Neural progenitor cell (in vitro differentiated cells): Measurements from ENCODE around the gene ATP6V0D1. TPM values are rescaled to one million over a fixed set of nuclear protein-coding genes. Genes with fewer than 3 reads are reported as not detected.

Experiments used
- DNase-seq: peaks from one replicate; pipeline ENCODE4 v3.0.0-alpha.2; 2016; ENCODE audit warnings: low spot score
- H2AFZ ChIP-seq: fragments of 200-600 bp; sonication (generic); replicated peaks from 2 replicates; pipeline ENCODE4 v1.6.1; 2016; ENCODE audit warnings: antibody characterized with exemption
- H3F3A ChIP-seq: fragments of 200-600 bp; sonication (generic); 2 replicates; pipeline ENCODE4 v1.6.1; 2016; ENCODE audit warnings: antibody characterized with exemption, low read depth
- H3K27ac ChIP-seq: fragments of 200-600 bp; sonication (generic); 2 replicates; pipeline ENCODE4 v1.5.1; 2016; ENCODE audit warnings: mild to moderate bottlenecking
- H3K27me3 ChIP-seq: fragments of 200-600 bp; sonication (generic); 2 replicates; pipeline ENCODE4 v1.6.1; 2016; ENCODE audit warnings: mild to moderate bottlenecking, moderate library complexity
- H3K36me3 ChIP-seq: fragments of 200-600 bp; sonication (generic); 2 replicates; pipeline ENCODE4 v1.5.1; 2016
- H3K4me1 ChIP-seq: fragments of 200-600 bp; sonication (generic); 2 replicates; pipeline ENCODE4 v1.6.1; 2016; ENCODE audit warnings: mixed run types
- H3K4me2 ChIP-seq: fragments of 200-600 bp; sonication (generic); 2 replicates; pipeline ENCODE4 v1.6.1; 2016
- H3K4me3 ChIP-seq: fragments of 200-600 bp; sonication (generic); 2 replicates; pipeline ENCODE4 v1.5.1; 2016
- H3K79me2 ChIP-seq: fragments of 200-600 bp; sonication (generic); 2 replicates; pipeline ENCODE4 v1.6.1; 2016; ENCODE audit warnings: low read depth
- H3K9ac ChIP-seq: fragments of 200-600 bp; sonication (generic); 2 replicates; pipeline ENCODE4 v1.6.1; 2016
- H3K9me3 ChIP-seq: fragments of 200-600 bp; sonication (generic); 2 replicates; pipeline ENCODE4 v1.5.1; 2016; ENCODE audit warnings: low read depth
- H4K20me1 ChIP-seq: fragments of 200-600 bp; sonication (generic); 2 replicates; pipeline ENCODE4 v1.6.1; 2016; ENCODE audit warnings: low read depth
- H3K27ac Mint-ChIP-seq: 3 replicates; pipeline ENCODE4 v1.8.0; 2021; ENCODE audit warnings: mixed read lengths
- H3K27me3 Mint-ChIP-seq: 2 replicates; pipeline ENCODE4 v1.8.0; 2022; ENCODE audit warnings: low read depth, mild to moderate bottlenecking, inconsistent platforms, moderate library complexity, mixed read lengths; ENCODE audit not compliant: insufficient read depth
- H3K36me3 Mint-ChIP-seq: 3 replicates; pipeline ENCODE4 v1.8.0; 2021; ENCODE audit warnings: mixed read lengths
- H3K4me1 Mint-ChIP-seq: 3 replicates; pipeline ENCODE4 v1.8.0; 2021; ENCODE audit warnings: mixed read lengths
- H3K4me3 Mint-ChIP-seq: 3 replicates; pipeline ENCODE4 v1.8.0; 2021; ENCODE audit warnings: mild to moderate bottlenecking, moderate library complexity, mixed read lengths
- H3K9me3 Mint-ChIP-seq: 3 replicates; pipeline ENCODE4 v1.8.0; 2020; ENCODE audit warnings: mixed read lengths
- EZH2 ChIP-seq: fragments of 200-600 bp; sonication (generic); IDR thresholded peaks from 2 replicates; pipeline ENCODE4 v1.6.1; 2017; ENCODE audit warnings: antibody characterized with exemption, mild to moderate bottlenecking, moderate library complexity
- EZH2phosphoT487 ChIP-seq: fragments of 200-600 bp; sonication (generic); IDR thresholded peaks from 2 replicates; pipeline ENCODE4 v1.6.1; 2017; ENCODE audit warnings: antibody characterized with exemption
- total RNA-seq: library from RNA; depleted of rRNA; stranded (reverse); fragments of >200 nt; gene quantifications from 2 replicates; pipeline ENCODE4 v1.2.3, GENCODE V29; 2015; ENCODE audit warnings: low replicate concordance
- TF ChIP-seq, protein P1 (sequence below): fragments of 200-600 bp; sonication (generic); IDR thresholded peaks from 2 replicates; pipeline ENCODE4 v1.5.1; 2017; ENCODE audit warnings: antibody characterized with exemption, mild to moderate bottlenecking

ATP6V0D1 gene
- total RNA-seq, 1 donor from 2014 or later, result 29.7 TPM

DNA sequence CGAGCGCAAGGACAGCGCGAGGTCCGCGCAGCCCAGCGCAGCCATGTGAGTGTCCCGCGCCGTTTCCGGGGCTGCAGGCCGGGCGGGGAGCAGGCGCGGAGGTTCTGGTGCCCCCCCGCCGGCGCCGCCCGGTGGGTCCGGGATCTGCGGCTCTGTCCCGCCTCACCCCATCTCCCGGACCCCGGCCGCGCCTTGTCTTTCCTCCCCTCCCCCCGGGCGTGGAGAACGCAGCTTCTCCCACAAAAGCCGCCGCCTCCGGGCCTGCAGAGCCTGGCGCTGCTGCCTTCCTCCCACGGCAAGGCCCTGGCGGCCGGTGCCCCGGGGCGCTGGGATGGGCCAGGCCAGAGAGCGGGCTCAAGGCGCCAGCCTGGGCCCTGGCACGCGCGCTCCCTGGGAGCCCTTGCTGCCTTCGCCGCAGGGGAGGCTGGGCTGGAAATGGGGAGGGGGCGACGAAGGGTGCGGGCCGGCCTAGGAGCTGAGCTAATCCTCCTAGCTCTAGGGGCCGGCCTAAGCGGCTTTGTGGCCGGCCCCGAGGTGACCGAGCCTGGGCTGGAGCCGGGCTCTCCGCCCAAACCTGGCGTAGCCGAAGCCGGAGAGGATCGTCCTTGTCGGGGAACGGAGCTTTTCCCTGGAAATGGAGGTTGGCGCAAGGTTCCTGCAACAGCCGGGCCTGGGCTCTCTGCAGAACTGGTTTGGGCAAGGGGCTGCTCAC lies 48.1 kb upstream of the ATP6V0D1 start:
- no peaks in the 10 kb centered on the region for H3K79me2 ChIP-seq
- H3K27me3 Mint-ChIP-seq, result peaks cover 18% of the 10 kb centered on the region
- TF ChIP-seq, protein P1, sequence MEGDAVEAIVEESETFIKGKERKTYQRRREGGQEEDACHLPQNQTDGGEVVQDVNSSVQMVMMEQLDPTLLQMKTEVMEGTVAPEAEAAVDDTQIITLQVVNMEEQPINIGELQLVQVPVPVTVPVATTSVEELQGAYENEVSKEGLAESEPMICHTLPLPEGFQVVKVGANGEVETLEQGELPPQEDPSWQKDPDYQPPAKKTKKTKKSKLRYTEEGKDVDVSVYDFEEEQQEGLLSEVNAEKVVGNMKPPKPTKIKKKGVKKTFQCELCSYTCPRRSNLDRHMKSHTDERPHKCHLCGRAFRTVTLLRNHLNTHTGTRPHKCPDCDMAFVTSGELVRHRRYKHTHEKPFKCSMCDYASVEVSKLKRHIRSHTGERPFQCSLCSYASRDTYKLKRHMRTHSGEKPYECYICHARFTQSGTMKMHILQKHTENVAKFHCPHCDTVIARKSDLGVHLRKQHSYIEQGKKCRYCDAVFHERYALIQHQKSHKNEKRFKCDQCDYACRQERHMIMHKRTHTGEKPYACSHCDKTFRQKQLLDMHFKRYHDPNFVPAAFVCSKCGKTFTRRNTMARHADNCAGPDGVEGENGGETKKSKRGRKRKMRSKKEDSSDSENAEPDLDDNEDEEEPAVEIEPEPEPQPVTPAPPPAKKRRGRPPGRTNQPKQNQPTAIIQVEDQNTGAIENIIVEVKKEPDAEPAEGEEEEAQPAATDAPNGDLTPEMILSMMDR, result no peak
- TF ChIP-seq EZH2 (no peak), EZH2phosphoT487 (peak; percentile 64)
- H3K27ac Mint-ChIP-seq, result no peak overlapping the region
- H3K36me3 Mint-ChIP-seq, result no peaks in the 10 kb centered on the region
- peaks cover 98% of the 10 kb centered on the region for H3K27me3 ChIP-seq
- H3K4me3 ChIP-seq, result peak overlapping the region; percentile 92
- DNase-seq, result peak; percentile 80
- peak overlapping the region; percentile 43 for H3K9ac ChIP-seq
- no peak overlapping the region for H3K27ac ChIP-seq
- H3K4me1 Mint-ChIP-seq, result peaks cover 10% of the 10 kb centered on the region
- no peaks in the 10 kb centered on the region for H3K36me3 ChIP-seq
- peaks cover 15% of the 10 kb centered on the region for H3K4me1 ChIP-seq
- H3K4me3 Mint-ChIP-seq, result peak overlapping the region; percentile 92
- H3K4me2 ChIP-seq, result peak overlapping the region; percentile 96
- peak overlapping the region; percentile 83 for H2AFZ ChIP-seq
- peaks cover 31% of the 10 kb centered on the region for H3F3A ChIP-seq
- peaks cover 40% of the 10 kb centered on the region for H4K20me1 ChIP-seq
- H3K9me3 Mint-ChIP-seq, result no peaks in the 10 kb centered on the region
- no peaks in the 10 kb centered on the region for H3K9me3 ChIP-seq

DNA sequence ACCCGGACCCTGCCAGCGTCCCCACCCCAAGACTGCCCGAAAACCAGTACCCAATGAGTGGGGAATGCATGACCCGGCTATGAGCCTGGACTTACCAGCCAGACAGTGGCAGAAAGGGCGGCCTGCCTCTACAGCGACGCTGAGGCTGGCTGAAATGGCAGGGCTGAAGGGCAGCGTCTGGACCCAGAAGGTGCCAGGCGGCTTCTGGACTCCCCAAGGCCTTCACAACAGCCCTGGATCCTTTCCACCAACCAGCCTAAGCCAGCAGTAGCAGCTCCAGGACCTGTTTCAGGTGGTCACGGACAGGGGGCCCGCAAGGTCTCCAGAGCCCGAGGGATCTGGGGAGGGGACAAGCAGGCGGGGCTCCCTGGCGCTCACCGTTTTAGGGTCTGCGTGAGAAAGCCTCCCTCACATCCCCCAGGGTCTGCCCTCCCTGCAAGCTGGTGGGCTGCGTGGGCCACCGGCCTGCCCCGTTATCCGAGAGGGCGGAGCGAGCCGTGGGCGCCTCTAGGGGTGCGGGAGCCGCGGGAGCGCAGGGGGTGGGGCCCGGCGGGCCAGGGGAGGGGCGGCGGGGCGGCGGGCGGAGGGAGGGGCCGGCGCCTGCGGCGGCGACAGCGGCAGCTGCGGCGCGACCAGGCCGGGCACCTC lies 47.4 kb upstream of the ATP6V0D1 start, which contains the start of gene RIPOR1:
Gene RIPOR1, plus strand, starts transcription at position 608 of the 648 bp plus-strand sequence. CDS start 9,618 bp downstream, outside the sequence.
- Histone ChIP-seq H3K4me2 (peak within 1 kb of the TSS; percentile 96), H2AFZ (peak within 1 kb of the TSS; percentile 83), H3K4me1 (peaks cover 15% of the 10 kb centered on the region), H3K4me3 (peak within 1 kb of the TSS; percentile 92), H3K27me3 (peaks cover 98% of the 10 kb centered on the region), H3K27ac (no peak within 1 kb of the TSS), H3F3A (peaks cover 31% of the 10 kb centered on the region), H3K79me2 (no peaks in the 10 kb centered on the region), H3K9me3 (no peaks in the 10 kb centered on the region), H4K20me1 (peaks cover 36% of the 10 kb centered on the region), H3K36me3 (no peaks in the 10 kb centered on the region), H3K9ac (peak within 1 kb of the TSS; percentile 43)
- no peak for TF ChIP-seq EZH2phosphoT487
- TF ChIP-seq EZH2, result no peak
- TF ChIP-seq, protein P1, result no peak
- Mint-ChIP-seq H3K4me1 (peaks cover 10% of the 10 kb centered on the region), H3K27me3 (peaks cover 18% of the 10 kb centered on the region), H3K36me3 (no peaks in the 10 kb centered on the region), H3K27ac (peak within 1 kb of the TSS; percentile 53), H3K4me3 (peak within 1 kb of the TSS; percentile 92), H3K9me3 (no peaks in the 10 kb centered on the region)
- DNase-seq, result peak; percentile 80

DNA sequence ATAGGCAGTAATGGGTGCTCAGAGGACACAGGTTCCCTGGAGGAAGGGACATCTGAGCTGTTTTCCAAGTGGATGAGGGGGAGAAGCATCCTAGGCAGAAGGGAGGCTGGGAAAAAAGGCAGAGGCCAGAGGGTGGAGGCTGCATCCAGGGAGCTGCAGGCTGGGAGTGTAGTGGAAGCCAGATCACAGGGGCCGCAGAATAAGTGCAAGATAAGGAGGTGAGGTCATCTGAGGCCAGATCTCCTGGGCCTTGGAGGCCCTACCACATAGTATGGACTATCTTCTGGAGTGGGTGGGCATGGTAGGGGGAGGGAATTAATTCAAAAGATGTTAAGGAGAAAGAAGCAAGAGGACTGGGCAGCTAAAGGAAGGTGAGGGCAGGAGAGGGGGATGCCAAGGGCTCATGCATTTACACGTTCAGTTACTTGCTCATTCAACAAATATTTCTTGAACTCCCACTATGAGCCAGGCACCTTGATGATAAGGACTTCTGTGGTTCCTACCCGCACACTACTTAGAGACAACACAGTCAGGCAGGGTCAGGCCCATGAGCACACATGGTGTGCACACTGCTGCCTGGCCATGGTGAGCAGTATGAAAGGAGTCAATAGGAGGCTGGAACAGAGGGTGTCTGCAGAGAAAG lies 45.3 kb upstream of the ATP6V0D1 start:
- Histone ChIP-seq H3K9me3 (no peaks in the 10 kb centered on the region), H3F3A (peaks cover 37% of the 10 kb centered on the region), H3K36me3 (no peaks in the 10 kb centered on the region), H3K4me2 (no peak overlapping the region), H3K4me3 (no peak overlapping the region), H4K20me1 (peaks cover 15% of the 10 kb centered on the region), H2AFZ (no peak overlapping the region), H3K4me1 (peaks cover 15% of the 10 kb centered on the region), H3K27me3 (peaks cover 90% of the 10 kb centered on the region), H3K79me2 (no peaks in the 10 kb centered on the region), H3K9ac (no peak overlapping the region), H3K27ac (no peak overlapping the region)
- H3K27ac Mint-ChIP-seq, result peak overlapping the region; percentile 24
- no peaks in the 10 kb centered on the region for H3K36me3 Mint-ChIP-seq
- peaks cover 17% of the 10 kb centered on the region for H3K27me3 Mint-ChIP-seq
- no peak for DNase-seq
- H3K9me3 Mint-ChIP-seq, result no peaks in the 10 kb centered on the region
- H3K4me3 Mint-ChIP-seq, result no peak overlapping the region
- peaks cover 16% of the 10 kb centered on the region for H3K4me1 Mint-ChIP-seq
- no peak for TF ChIP-seq EZH2
- no peak for TF ChIP-seq EZH2phosphoT487
- TF ChIP-seq, protein P1, result no peak
